ENCODE data around the gene SRGAP3. TPM values are rescaled to one million over a fixed set of nuclear protein-coding genes. Genes with fewer than 3 reads are reported as not detected.

Gene SRGAP3
- total RNA-seq, 5 donors from 2014 or later (not counting 1 experiment from before 2014, with no cell fraction given), result 1.4 to 4.4 (median 2.8) TPM

DNA sequence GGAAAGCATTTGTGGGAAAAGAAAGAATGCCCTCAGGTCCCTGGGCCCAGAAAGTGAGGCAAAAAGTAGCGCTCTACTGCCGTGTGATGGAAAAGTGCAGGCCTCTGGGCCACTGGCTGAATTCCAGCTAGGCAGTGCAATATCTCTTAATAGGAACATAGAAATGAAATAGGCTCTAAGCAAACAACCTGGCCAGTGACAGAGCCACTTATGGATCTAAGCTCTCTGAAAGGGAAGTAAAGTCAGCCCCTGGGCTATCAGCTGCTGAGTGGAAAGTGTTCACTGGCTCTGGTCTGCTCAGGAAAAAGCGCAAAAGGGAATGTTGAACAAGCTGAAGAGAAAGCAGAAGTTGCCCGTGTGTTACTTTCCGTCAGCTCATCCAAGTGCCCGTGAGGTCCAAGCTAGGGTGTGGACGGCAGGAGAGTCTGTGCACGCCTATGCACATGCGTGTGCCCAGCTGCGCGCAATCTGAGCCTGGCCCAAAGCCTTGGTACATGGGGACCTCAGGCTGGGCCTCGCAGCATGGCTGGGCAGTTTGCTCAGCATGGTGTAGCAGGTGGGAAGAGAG is 212.2 kb downstream of the SRGAP3 start:
- CTCF ChIA-PET, result no interaction called here
- DNase-seq, result no peak
- 87% methylated on average over 8 of the region's 12 CpGs for WGBS (ENCODE audit: insufficient coverage)
- no peaks in the 10 kb centered on the region for H3K4me1 Mint-ChIP-seq
- no peak overlapping the region for H3K4me3 Mint-ChIP-seq
- no peaks in the 10 kb centered on the region for H3K36me3 ChIP-seq (ENCODE audit: control insufficient read depth in 2 of 2, extremely low read depth in 1 of 2, insufficient read depth in 1 of 2, low read length in 1 of 2)
- no peaks in the 10 kb centered on the region for H3K4me1 ChIP-seq (ENCODE audit: control insufficient read depth in 1 of 2, extremely low read depth in 1 of 2, insufficient read depth in 2 of 2, low read length in 2 of 2)
- POLR2A ChIA-PET, result no interaction called here
- H3K27me3 Mint-ChIP-seq, result no peaks in the 10 kb centered on the region
- H3K9me3 ChIP-seq, result no peaks in the 10 kb centered on the region
- H3K9me3 Mint-ChIP-seq, result no peaks in the 10 kb centered on the region
- no peak overlapping the region for H3K27ac Mint-ChIP-seq
- no peaks in the 10 kb centered on the region for H3K36me3 Mint-ChIP-seq
- no peak overlapping the region for H3K27ac ChIP-seq (ENCODE audit: low read length)
- no peak overlapping the region for H3K4me3 ChIP-seq (ENCODE audit: control insufficient read depth in 1 of 2, extremely low read depth in 1 of 2, low read length in 1 of 2)
- no peak for ATAC-seq (replicated peaks in 1 of 4)
- no peaks in the 10 kb centered on the region for H3K27me3 ChIP-seq (replicated peaks in 1 of 2; ENCODE audit: control insufficient read depth in 2 of 2, extremely low read depth in 1 of 2, insufficient read depth in 2 of 2, low read length in 1 of 2)

- WGBS (ENCODE audit: insufficient coverage), result 72% methylated on average over 5 of the region's 9 CpGs
- POLR2A ChIA-PET, result interaction anchor here in 1 of 2 donors (0.7 kb wide), 1 partner anchor 11 kb away, joined by 3 read pairs; no protein-coding TSS in a partner anchor
- no peak overlapping the region for H3K27ac Mint-ChIP-seq
These were observed 212.9 kb downstream of the SRGAP3 start for GRCh38 chr3:9036404-9037131.

GRCh38 chr3:9035961-9036360 is 213.5 kb downstream of the SRGAP3 start:
- no CpG with 5 or more reads among the region's 2 CpGs for WGBS (ENCODE audit: insufficient coverage)
- Mint-ChIP-seq H3K9me3 (no peaks in the 10 kb centered on the region), H3K36me3 (no peaks in the 10 kb centered on the region), H3K4me1 (no peaks in the 10 kb centered on the region), H3K27me3 (no peaks in the 10 kb centered on the region), H3K27ac (no peak overlapping the region), H3K4me3 (no peak overlapping the region)
- H3K4me3 ChIP-seq (ENCODE audit: control insufficient read depth in 1 of 2, extremely low read depth in 1 of 2, low read length in 1 of 2), result no peak overlapping the region
- H3K27ac ChIP-seq (ENCODE audit: low read length), result no peak overlapping the region
- no peak for DNase-seq
- ChIA-PET CTCF (no interaction called here), POLR2A (interaction anchor here in 1 of 2 donors (0.7 kb wide), 1 partner anchor 11 kb away, joined by 3 read pairs; no protein-coding TSS in a partner anchor)
- no peaks in the 10 kb centered on the region for H3K9me3 ChIP-seq
- no peaks in the 10 kb centered on the region for H3K27me3 ChIP-seq (replicated peaks in 1 of 2; ENCODE audit: control insufficient read depth in 2 of 2, extremely low read depth in 1 of 2, insufficient read depth in 2 of 2, low read length in 1 of 2)
- no peaks in the 10 kb centered on the region for H3K36me3 ChIP-seq (ENCODE audit: control insufficient read depth in 2 of 2, extremely low read depth in 1 of 2, insufficient read depth in 1 of 2, low read length in 1 of 2)
- ATAC-seq (replicated peaks in 1 of 4), result no peak
- H3K4me1 ChIP-seq (ENCODE audit: control insufficient read depth in 1 of 2, extremely low read depth in 1 of 2, insufficient read depth in 2 of 2, low read length in 2 of 2), result no peaks in the 10 kb centered on the region

More at GRCh38 chr3:9036404-9037131, 212.9 kb downstream of the SRGAP3 start:
- Mint-ChIP-seq H3K4me3 (no peak overlapping the region), H3K9me3 (no peaks in the 10 kb centered on the region), H3K4me1 (no peaks in the 10 kb centered on the region), H3K27me3 (no peaks in the 10 kb centered on the region), H3K36me3 (no peaks in the 10 kb centered on the region)
- no peaks in the 10 kb centered on the region for H3K36me3 ChIP-seq (ENCODE audit: control insufficient read depth in 2 of 2, extremely low read depth in 1 of 2, insufficient read depth in 1 of 2, low read length in 1 of 2)
- no peaks in the 10 kb centered on the region for H3K9me3 ChIP-seq
- no peak overlapping the region for H3K4me3 ChIP-seq (ENCODE audit: control insufficient read depth in 1 of 2, extremely low read depth in 1 of 2, low read length in 1 of 2)
- no peak for ATAC-seq (replicated peaks in 1 of 4)
- H3K4me1 ChIP-seq (ENCODE audit: control insufficient read depth in 1 of 2, extremely low read depth in 1 of 2, insufficient read depth in 2 of 2, low read length in 2 of 2), result no peaks in the 10 kb centered on the region
- no peak overlapping the region for H3K27ac ChIP-seq (ENCODE audit: low read length)
- no peak for DNase-seq
- CTCF ChIA-PET, result no interaction called here
- no peaks in the 10 kb centered on the region for H3K27me3 ChIP-seq (replicated peaks in 1 of 2; ENCODE audit: control insufficient read depth in 2 of 2, extremely low read depth in 1 of 2, insufficient read depth in 2 of 2, low read length in 1 of 2)

- Mint-ChIP-seq H3K9me3 (no peaks in the 10 kb centered on the region), H3K4me1 (no peaks in the 10 kb centered on the region), H3K4me3 (no peak overlapping the region), H3K27ac (no peak overlapping the region), H3K36me3 (no peaks in the 10 kb centered on the region), H3K27me3 (no peaks in the 10 kb centered on the region)
- H3K27me3 ChIP-seq (replicated peaks in 1 of 2; ENCODE audit: control insufficient read depth in 2 of 2, extremely low read depth in 1 of 2, insufficient read depth in 2 of 2, low read length in 1 of 2), result no peaks in the 10 kb centered on the region
- H3K4me1 ChIP-seq (ENCODE audit: control insufficient read depth in 1 of 2, extremely low read depth in 1 of 2, insufficient read depth in 2 of 2, low read length in 2 of 2), result no peaks in the 10 kb centered on the region
- no peak overlapping the region for H3K27ac ChIP-seq (ENCODE audit: low read length)
- no peaks in the 10 kb centered on the region for H3K9me3 ChIP-seq
- WGBS (ENCODE audit: insufficient coverage), result 33% methylated on average over 2 of the region's 4 CpGs
- ATAC-seq (replicated peaks in 1 of 4) (no peak), DNase-seq (no peak)
- H3K4me3 ChIP-seq (ENCODE audit: control insufficient read depth in 1 of 2, extremely low read depth in 1 of 2, low read length in 1 of 2), result no peak overlapping the region
- no peaks in the 10 kb centered on the region for H3K36me3 ChIP-seq (ENCODE audit: control insufficient read depth in 2 of 2, extremely low read depth in 1 of 2, insufficient read depth in 1 of 2, low read length in 1 of 2)
- CTCF ChIA-PET, result no interaction called here
- POLR2A ChIA-PET, result no interaction called here
These were observed 214.0 kb downstream of the SRGAP3 start for GRCh38 chr3:9035473-9035872.

DNA sequence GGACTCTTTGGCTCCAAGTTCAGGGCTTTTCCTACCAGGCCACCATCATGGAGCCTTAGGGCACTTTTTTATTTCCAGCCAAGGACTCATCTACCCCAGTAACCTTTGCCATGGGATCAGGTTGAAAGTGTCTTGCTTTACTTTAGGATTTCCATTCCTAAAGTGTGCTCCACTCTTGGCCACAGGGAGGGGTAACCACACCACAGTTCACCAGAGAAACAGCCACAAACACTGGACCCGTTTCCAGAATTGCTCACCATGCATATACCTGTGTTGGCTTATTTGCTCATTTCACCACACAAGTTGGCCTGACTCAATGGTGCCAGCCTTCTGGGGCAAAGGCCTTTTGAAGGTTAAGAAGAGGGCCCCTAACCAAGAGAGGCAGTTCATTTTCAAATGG is 215.6 kb downstream of the SRGAP3 start:
- ATAC-seq (replicated peaks in 1 of 4) (no peak), DNase-seq (no peak)
- Mint-ChIP-seq H3K27ac (no peak overlapping the region), H3K4me1 (no peaks in the 10 kb centered on the region), H3K27me3 (no peaks in the 10 kb centered on the region), H3K4me3 (no peak overlapping the region), H3K9me3 (no peaks in the 10 kb centered on the region), H3K36me3 (no peaks in the 10 kb centered on the region)
- Histone ChIP-seq H3K27me3 (replicated peaks in 1 of 2; ENCODE audit: control insufficient read depth in 2 of 2, extremely low read depth in 1 of 2, insufficient read depth in 2 of 2, low read length in 1 of 2) (no peaks in the 10 kb centered on the region), H3K9me3 (no peaks in the 10 kb centered on the region), H3K4me1 (ENCODE audit: control insufficient read depth in 1 of 2, extremely low read depth in 1 of 2, insufficient read depth in 2 of 2, low read length in 2 of 2) (no peaks in the 10 kb centered on the region), H3K36me3 (ENCODE audit: control insufficient read depth in 2 of 2, extremely low read depth in 1 of 2, insufficient read depth in 1 of 2, low read length in 1 of 2) (no peaks in the 10 kb centered on the region), H3K4me3 (ENCODE audit: control insufficient read depth in 1 of 2, extremely low read depth in 1 of 2, low read length in 1 of 2) (no peak overlapping the region), H3K27ac (ENCODE audit: low read length) (no peak overlapping the region)
- CTCF ChIA-PET, result no interaction called here
- POLR2A ChIA-PET, result no interaction called here
- no CpG with 5 or more reads among the region's 1 CpG for WGBS (ENCODE audit: insufficient coverage)

GRCh38 chr3:9032231-9032777 is 217.1 kb downstream of the SRGAP3 start:
- no peak overlapping the region for H3K27ac Mint-ChIP-seq
- Histone ChIP-seq H3K4me3 (ENCODE audit: control insufficient read depth in 1 of 2, extremely low read depth in 1 of 2, low read length in 1 of 2) (no peak overlapping the region), H3K4me1 (ENCODE audit: control insufficient read depth in 1 of 2, extremely low read depth in 1 of 2, insufficient read depth in 2 of 2, low read length in 2 of 2) (no peaks in the 10 kb centered on the region), H3K27ac (ENCODE audit: low read length) (no peak overlapping the region), H3K27me3 (replicated peaks in 1 of 2; ENCODE audit: control insufficient read depth in 2 of 2, extremely low read depth in 1 of 2, insufficient read depth in 2 of 2, low read length in 1 of 2) (no peaks in the 10 kb centered on the region), H3K9me3 (no peaks in the 10 kb centered on the region), H3K36me3 (ENCODE audit: control insufficient read depth in 2 of 2, extremely low read depth in 1 of 2, insufficient read depth in 1 of 2, low read length in 1 of 2) (no peaks in the 10 kb centered on the region)
- no peak overlapping the region for H3K4me3 Mint-ChIP-seq
- no peaks in the 10 kb centered on the region for H3K9me3 Mint-ChIP-seq
- H3K36me3 Mint-ChIP-seq, result no peaks in the 10 kb centered on the region
- no peaks in the 10 kb centered on the region for H3K4me1 Mint-ChIP-seq
- WGBS (ENCODE audit: insufficient coverage), result 95% methylated on average over 9 of the region's 11 CpGs
- ATAC-seq (replicated peaks in 1 of 4) (no peak), DNase-seq (no peak)
- H3K27me3 Mint-ChIP-seq, result no peaks in the 10 kb centered on the region
- ChIA-PET CTCF (no interaction called here), POLR2A (no interaction called here)
